WERI-Rb-1 (cell line): ENCODE measurements around the gene SLC39A2.

Experiments used
- DNase-seq: peaks from one replicate; pipeline ENCODE4 v3.0.0-alpha.2; 2020
- H3K27ac ChIP-seq: fragments of 250-450 bp; sonication (Bioruptor Pico); 2 replicates; pipeline ENCODE4 v1.5.1; 2020; ENCODE audit warnings: mild to moderate bottlenecking, moderate library complexity
- H3K27me3 ChIP-seq: fragments of 250-450 bp; sonication (Bioruptor Pico); 2 replicates; pipeline ENCODE4 v1.5.1; 2021; ENCODE audit warnings: mild to moderate bottlenecking, low read depth, moderate library complexity; ENCODE audit not compliant: insufficient read depth, severe bottlenecking
- H3K36me3 ChIP-seq: fragments of 250-450 bp; sonication (Bioruptor Pico); 2 replicates; pipeline ENCODE4 v1.5.1; 2020; ENCODE audit warnings: mild to moderate bottlenecking, moderate library complexity
- H3K4me3 ChIP-seq: 2 replicates; pipeline ENCODE4 v1.5.1; 2011; ENCODE audit warnings: low read depth, mild to moderate bottlenecking, control low read depth, low read length
- H3K9me3 ChIP-seq: fragments of 250-450 bp; sonication (Bioruptor Pico); 2 replicates; pipeline ENCODE4 v1.5.1; 2021; ENCODE audit warnings: mild to moderate bottlenecking, moderate library complexity; ENCODE audit not compliant: severe bottlenecking
- TF ChIP-seq, protein P1 (sequence below): IDR thresholded peaks from 2 replicates; pipeline ENCODE4 v1.5.1; 2011; ENCODE audit warnings: low read depth, mild to moderate bottlenecking, control low read depth, inconsistent platforms, low read length

SLC39A2 gene

DNA sequence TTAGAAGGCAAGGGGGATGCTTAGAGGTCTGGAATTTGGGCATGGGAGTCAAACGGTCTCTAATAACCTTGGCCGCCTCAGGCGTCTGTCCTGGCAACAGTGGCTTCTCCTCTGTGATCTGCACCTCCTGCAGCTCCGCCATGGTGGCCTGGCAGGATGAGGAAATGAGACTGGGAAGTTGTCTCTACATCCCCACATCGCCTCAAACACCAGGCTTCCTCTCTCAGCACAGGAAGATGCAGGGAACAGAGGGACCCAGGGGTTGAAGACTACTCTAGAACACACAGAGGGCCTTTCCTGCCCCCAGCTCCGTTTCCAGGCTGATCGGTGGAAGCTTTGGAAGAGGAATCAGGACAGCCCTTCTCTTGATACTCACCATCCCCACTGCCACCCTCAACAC lies 24.1 kb downstream of the SLC39A2 start:
- H3K27me3 ChIP-seq: no peaks in the 10 kb centered on the region
- TF ChIP-seq, protein P1, sequence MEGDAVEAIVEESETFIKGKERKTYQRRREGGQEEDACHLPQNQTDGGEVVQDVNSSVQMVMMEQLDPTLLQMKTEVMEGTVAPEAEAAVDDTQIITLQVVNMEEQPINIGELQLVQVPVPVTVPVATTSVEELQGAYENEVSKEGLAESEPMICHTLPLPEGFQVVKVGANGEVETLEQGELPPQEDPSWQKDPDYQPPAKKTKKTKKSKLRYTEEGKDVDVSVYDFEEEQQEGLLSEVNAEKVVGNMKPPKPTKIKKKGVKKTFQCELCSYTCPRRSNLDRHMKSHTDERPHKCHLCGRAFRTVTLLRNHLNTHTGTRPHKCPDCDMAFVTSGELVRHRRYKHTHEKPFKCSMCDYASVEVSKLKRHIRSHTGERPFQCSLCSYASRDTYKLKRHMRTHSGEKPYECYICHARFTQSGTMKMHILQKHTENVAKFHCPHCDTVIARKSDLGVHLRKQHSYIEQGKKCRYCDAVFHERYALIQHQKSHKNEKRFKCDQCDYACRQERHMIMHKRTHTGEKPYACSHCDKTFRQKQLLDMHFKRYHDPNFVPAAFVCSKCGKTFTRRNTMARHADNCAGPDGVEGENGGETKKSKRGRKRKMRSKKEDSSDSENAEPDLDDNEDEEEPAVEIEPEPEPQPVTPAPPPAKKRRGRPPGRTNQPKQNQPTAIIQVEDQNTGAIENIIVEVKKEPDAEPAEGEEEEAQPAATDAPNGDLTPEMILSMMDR: no peak
- DNase-seq: no peak
- peaks cover 10% of the 10 kb centered on the region; the same call in 1 of the 2 replicates for H3K36me3 ChIP-seq
- no peak overlapping the region for H3K4me3 ChIP-seq
- no peaks in the 10 kb centered on the region for H3K9me3 ChIP-seq
- H3K27ac ChIP-seq: no peak overlapping the region

DNA sequence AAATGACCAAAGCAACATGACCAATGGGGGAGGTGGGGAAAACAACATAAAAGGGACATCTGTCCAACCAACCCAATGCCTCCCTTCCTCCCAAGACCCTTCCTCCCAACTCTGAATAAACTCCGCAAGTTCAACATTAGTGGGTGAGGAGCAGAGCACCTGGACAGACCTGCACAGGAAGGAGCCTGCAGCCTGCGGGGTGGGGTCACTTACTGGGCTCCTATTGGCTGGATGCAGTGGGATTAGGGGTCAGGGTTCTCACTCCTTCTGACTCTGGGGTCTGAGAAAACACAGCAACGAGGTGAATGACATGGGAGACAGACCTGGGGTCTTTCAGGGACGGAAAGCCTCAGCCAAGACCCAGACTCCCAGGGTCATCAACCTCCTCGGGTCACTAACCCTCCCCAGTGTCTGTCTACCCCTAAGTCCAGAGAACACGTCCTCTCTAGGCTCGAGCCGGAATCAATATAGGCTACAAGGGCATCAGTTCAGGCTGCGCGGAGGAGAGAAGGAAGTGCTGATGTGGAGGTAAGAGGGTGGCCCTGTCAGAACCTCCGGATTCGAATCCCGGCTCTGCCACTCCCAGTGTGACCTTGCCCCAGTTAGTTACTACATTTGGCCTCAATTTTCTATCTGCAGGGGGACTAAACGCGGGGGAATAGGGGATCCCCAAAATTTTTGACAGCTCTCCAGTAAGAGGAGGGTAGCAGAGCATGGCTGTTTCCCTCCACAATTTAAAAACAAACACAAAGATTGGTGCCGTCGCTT lies 24.9 kb downstream of the SLC39A2 start:
- DNase-seq: no peak
- Histone ChIP-seq H3K4me3 (peak overlapping the region; percentile 83), H3K27me3 (no peaks in the 10 kb centered on the region), H3K36me3 (peaks cover 10% of the 10 kb centered on the region; the same call in 1 of the 2 replicates), H3K9me3 (no peaks in the 10 kb centered on the region), H3K27ac (peak overlapping the region; percentile 78)
- TF ChIP-seq, protein P1: no peak

DNA sequence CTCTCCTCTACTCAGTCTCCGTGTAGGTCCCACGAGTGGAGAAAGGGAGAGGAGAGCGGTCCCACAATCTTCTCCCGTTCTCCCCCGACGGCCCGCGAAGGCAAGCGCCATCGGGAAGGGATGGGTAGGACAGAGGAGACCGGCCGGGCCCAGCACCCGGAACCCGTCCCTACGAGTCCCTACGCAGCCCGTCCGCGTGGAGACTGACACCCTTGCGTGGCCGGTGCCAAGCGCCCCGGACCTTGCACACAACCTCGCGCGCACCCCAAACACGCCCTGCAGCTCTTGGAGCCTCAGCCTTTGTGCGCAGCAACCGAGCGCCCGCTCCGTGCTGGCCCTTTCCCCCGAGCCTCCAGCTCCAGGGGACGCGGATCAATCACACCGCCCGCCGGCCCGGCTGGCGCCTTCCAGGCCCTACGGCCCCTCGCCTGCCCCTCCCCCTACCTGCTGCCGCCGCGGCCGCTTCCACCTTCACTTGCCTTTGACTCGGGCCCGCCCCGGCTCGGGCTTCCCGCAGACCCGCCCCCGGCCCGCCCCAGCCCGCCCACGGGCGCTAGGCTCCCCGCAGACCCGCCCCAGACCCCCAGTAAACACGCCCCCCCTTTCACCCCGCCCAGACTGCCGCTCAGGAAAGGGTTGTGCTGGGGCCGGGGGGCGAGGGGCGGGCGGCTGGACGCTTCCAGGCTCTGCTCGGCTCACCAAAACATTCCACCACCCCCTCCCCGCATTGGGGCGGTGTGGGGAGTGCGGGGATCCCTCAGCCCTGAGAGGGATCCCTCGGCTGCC lies 25.7 kb downstream of the SLC39A2 start, which contains the start of gene NDRG2:
Gene NDRG2, minus strand, starts transcription at position 477 of the 786 bp plus-strand sequence. CDS start 1,746 bp downstream, outside the sequence.
- Histone ChIP-seq H3K36me3 (peaks cover 10% of the 10 kb centered on the region; the same call in 1 of the 2 replicates), H3K4me3 (peak within 1 kb of the TSS; percentile 83), H3K9me3 (no peaks in the 10 kb centered on the region), H3K27me3 (no peaks in the 10 kb centered on the region), H3K27ac (peak within 1 kb of the TSS; percentile 78)
- TF ChIP-seq, protein P1: no peak
- peak; percentile 91 for DNase-seq

DNA sequence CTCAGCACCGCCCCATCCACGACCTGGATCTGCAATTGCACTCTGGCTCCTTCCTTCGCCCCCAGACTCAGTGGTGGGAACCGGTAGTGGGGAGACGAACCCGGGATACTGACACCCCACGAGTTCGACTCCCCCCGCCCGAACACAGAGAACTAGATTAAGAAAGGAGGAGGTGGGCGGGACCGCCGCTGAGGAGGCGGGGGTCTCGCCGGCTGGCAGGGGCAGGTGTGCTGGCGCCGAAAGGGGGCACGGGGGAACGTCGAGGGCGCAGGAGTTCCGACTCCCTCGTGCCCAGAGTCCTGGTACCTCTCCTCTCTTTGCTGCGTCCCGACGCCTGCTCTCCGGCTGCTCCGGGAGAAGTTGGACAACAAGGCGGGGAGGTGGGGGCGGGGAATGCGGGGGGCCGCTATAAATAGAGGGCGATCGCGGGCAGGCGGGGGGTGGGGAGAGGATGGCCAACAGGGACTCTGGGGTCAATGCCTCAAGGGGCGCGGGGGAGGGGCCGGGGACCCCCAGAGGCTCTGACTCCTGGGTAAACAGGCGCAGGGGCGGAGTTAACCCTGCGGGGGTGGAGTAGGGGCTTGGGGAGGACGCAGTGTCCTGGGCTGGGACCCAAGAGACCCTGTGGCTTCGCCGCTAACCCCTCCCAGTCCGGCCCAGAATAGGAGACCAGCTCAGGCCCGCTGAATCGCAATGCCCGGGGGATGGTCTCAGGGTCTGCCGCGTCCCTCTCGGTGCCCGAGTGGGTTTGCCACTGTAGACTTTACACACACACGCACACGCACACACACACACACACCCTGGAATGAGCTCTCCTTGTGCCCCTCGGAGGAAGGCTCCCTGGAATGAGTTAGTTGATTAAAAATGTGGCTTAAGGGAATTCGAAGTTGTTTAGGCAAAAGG lies 26.5 kb downstream of the SLC39A2 start:
- no peak for DNase-seq
- TF ChIP-seq, protein P1: no peak
- Histone ChIP-seq H3K36me3 (peaks cover 6% of the 10 kb centered on the region; the same call in 1 of the 2 replicates), H3K4me3 (peak overlapping the region; percentile 83), H3K27me3 (no peaks in the 10 kb centered on the region), H3K27ac (peak overlapping the region; percentile 47), H3K9me3 (no peaks in the 10 kb centered on the region)

DNA sequence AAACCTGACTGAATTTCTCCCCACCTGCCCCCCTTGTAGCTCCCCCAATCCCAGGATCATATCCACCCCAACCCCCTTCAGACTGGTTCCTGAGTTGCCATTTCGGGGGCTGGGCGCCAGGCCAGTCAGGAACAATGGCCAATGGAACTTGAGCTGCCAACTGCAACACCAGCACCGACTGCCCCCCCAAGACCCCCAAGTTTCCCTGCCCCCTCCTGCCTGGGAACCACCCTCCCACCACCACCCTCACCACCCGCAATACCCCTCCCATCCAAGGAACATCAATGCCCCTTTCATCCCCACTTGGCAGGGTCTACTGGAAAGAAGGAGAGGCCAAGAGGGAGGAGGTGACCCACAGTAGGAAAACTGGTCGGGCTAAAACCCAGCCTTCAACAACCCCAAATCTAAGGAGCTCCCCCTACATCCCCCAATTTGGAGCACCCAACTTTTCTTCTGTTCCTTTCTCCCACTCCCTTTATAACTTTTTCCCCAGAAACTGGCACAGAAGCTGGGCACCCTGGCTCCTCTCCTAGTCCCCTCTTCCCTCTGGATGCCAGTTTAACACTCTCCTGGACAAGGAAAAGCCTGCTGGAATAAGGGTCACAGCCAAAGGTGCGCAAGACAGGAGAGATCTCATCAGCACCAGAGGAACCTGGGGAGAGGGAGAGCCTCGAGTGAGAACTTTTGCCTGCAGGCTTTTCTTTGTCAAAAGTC lies 27.3 kb downstream of the SLC39A2 start:
- no peak overlapping the region for H3K4me3 ChIP-seq
- no peaks in the 10 kb centered on the region for H3K27me3 ChIP-seq
- DNase-seq: no peak
- no peaks in the 10 kb centered on the region for H3K9me3 ChIP-seq
- H3K27ac ChIP-seq: no peak overlapping the region
- TF ChIP-seq, protein P1: no peak
- peaks cover 2% of the 10 kb centered on the region; the same call in 1 of the 2 replicates for H3K36me3 ChIP-seq
